SJSA1 (cell line): ENCODE measurements around the gene CHEK2. TPM values are rescaled to one million over a fixed set of nuclear protein-coding genes. Genes with fewer than 3 reads are reported as not detected.

Source experiments
- DNase-seq, 2 experiments: peaks; one replicate each; pipeline ENCODE4 v3.0.0-alpha.2; 2015 to 2020; ENCODE audit warnings: low spot score in 2 of 2, low read depth in 1 of 2
- H3K27ac ChIP-seq: fragments of 250-450 bp; sonication (Bioruptor Pico); 2 replicates; pipeline ENCODE4 v1.5.1; 2020; ENCODE audit warnings: mild to moderate bottlenecking, moderate library complexity
- H3K27me3 ChIP-seq: fragments of 250-450 bp; sonication (Bioruptor Pico); replicated peaks from 2 replicates; pipeline ENCODE4 v1.5.1; 2020; ENCODE audit warnings: mild to moderate bottlenecking, moderate library complexity
- H3K36me3 ChIP-seq: fragments of 250-450 bp; sonication (Bioruptor Pico); 2 replicates; pipeline ENCODE4 v1.5.1; 2020; ENCODE audit warnings: mild to moderate bottlenecking
- H3K4me1 ChIP-seq: fragments of 250-450 bp; sonication (Bioruptor Pico); replicated peaks from 2 replicates; pipeline ENCODE4 v1.6.1; 2021; ENCODE audit warnings: mild to moderate bottlenecking
- H3K4me3 ChIP-seq: fragments of 250-450 bp; sonication (Bioruptor Pico); 2 replicates; pipeline ENCODE4 v1.5.1; 2020; ENCODE audit warnings: mild to moderate bottlenecking
- H3K9me3 ChIP-seq: fragments of 250-450 bp; sonication (Bioruptor Pico); replicated peaks from 2 replicates; pipeline ENCODE4 v1.5.1; 2020; ENCODE audit warnings: mild to moderate bottlenecking
- total RNA-seq: library from RNA; depleted of rRNA; stranded (reverse); fragments of >200 nt; shearing (Covaris generic); gene quantifications from 2 replicates; pipeline ENCODE4 v1.2.3, GENCODE V29; 2014

CHEK2 gene
- total RNA-seq, 1 experiment from 2014 or later: 26.0 TPM

DNA sequence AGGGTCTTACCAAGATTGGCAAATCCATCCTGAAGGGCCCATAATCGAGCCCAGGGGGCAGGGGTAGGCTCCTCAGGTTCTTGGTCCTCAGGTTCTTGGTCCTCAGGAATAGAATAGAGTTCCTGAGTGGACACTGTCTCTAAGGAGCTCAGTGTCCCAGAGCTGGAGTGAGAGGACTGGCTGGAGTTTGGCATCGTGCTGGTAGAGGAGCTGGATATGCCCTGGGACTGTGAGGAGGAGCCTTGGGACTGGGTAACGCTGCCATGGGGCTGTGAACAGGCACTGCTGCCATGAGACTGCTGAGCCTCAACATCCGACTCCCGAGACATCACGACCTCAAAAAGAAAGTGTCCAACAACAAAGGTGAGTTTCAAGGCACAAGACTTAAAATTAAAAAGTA lies 7.2 kb downstream of the CHEK2 start:
- Histone ChIP-seq H3K4me1 (peaks cover 11% of the 10 kb centered on the region), H3K36me3 (peaks cover 15% of the 10 kb centered on the region), H3K27me3 (no peaks in the 10 kb centered on the region), H3K9me3 (no peaks in the 10 kb centered on the region), H3K4me3 (no peak overlapping the region), H3K27ac (no peak overlapping the region)
- DNase-seq: no peak

DNA sequence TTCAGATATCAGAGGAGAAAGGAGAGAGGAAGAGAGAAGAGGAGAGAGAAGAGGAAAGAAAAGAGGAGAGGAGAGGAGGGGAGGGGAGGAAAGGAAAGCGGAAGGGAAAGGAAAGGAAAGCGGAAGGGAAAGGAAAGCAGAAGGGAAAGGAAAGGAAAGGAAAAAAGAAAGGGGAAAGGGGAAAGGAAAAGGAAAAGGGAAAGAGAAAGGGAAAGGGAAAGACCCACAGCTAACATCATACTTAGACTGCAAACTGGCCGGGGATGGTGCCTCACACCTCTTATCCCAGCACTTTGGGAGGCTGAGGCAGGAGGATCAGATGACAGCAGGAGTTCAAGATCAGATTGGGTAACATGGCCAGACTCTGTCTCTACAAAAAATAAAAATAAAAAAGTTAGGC lies 11.4 kb downstream of the CHEK2 start:
- no peak overlapping the region for H3K4me3 ChIP-seq
- no peaks in the 10 kb centered on the region for H3K27me3 ChIP-seq
- H3K36me3 ChIP-seq: peaks cover 11% of the 10 kb centered on the region
- no peak for DNase-seq
- H3K27ac ChIP-seq: no peak overlapping the region
- no peaks in the 10 kb centered on the region; the same call in 1 of the 2 replicates for H3K4me1 ChIP-seq
- H3K9me3 ChIP-seq: no peaks in the 10 kb centered on the region

DNA sequence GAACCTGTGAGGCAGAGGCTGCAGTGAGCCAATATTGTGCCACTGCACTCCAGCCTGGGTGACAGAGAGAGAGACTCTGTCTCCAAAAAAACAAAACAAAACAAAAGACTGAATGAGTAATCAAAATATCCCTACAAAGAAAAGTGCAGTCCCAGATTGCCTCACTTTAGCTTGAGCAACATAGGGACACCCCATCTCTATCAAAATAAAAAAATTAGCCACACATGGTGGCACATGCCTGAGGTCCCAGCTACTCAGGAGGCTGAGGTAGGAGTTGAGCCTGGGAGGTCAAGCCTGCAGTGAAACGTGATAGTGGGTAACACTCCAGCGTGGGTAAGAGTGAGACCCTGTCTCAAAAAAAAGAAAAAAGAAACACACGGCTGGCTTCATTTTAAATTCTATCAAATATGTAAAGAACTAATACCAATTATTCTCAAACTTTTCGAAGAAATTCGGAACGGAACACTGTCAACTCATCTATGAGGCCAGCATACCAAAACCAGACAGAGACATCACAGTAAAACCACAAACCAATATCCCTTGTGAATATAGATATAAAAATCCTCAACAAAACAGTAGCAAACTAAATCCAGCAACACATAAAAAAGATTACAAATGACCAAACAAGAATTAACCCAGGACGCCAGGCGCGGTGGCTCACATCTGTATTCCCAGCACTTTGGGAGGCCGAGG lies 12.9 kb downstream of the CHEK2 start:
- DNase-seq: no peak
- no peaks in the 10 kb centered on the region; the same call in 1 of the 2 replicates for H3K4me1 ChIP-seq
- no peak overlapping the region for H3K27ac ChIP-seq
- no peaks in the 10 kb centered on the region for H3K9me3 ChIP-seq
- no peaks in the 10 kb centered on the region for H3K27me3 ChIP-seq
- H3K36me3 ChIP-seq: peaks cover 15% of the 10 kb centered on the region
- H3K4me3 ChIP-seq: no peak overlapping the region

DNA sequence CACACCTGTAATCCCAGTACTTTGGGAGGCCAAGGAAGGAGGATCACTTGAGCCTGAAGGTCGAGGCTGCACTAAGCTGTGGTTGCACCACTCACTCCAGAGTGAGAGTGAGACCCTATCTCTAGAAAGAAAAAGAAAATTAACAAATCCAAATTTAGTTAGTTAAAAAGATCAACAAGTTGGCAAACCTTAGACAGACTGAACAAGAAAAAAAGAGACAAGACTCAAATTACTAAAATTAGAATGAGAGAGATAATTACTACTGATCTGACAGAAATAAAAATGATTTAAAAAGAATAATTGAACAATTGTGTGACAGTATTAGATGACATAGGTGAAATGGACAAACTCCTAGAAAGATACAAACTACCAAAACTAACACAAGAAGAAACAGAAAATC lies 13.6 kb downstream of the CHEK2 start:
- H3K4me3 ChIP-seq: no peak overlapping the region
- no peaks in the 10 kb centered on the region for H3K27me3 ChIP-seq
- H3K27ac ChIP-seq: no peak overlapping the region
- H3K4me1 ChIP-seq: no peaks in the 10 kb centered on the region; the same call in 1 of the 2 replicates
- H3K36me3 ChIP-seq: peaks cover 13% of the 10 kb centered on the region
- no peak for DNase-seq
- no peaks in the 10 kb centered on the region for H3K9me3 ChIP-seq

DNA sequence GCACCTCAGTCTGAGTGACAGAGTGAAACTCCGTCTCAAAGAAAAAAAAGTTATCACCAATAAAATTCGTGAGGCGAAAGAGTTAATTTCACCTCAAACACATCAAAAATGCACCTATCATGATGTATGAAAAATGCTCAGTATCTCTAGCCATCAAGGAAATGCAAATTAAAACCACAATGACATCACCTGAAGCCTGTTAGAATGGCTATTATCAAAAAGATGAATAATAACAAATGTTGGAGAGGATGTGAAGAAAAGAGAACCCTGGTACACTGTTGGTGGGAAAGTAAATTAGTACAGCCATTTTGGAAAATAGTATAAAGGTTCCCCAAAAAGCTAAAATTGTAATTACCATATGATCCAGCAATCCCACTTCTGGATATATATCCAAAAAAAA lies 23.6 kb downstream of the CHEK2 start:
- H3K4me3 ChIP-seq: no peak overlapping the region
- H3K27me3 ChIP-seq: no peaks in the 10 kb centered on the region
- no peak for DNase-seq
- H3K27ac ChIP-seq: no peak overlapping the region
- H3K9me3 ChIP-seq: no peaks in the 10 kb centered on the region
- peaks cover 3% of the 10 kb centered on the region; the same call in 1 of the 2 replicates for H3K36me3 ChIP-seq
- no peaks in the 10 kb centered on the region for H3K4me1 ChIP-seq

DNA sequence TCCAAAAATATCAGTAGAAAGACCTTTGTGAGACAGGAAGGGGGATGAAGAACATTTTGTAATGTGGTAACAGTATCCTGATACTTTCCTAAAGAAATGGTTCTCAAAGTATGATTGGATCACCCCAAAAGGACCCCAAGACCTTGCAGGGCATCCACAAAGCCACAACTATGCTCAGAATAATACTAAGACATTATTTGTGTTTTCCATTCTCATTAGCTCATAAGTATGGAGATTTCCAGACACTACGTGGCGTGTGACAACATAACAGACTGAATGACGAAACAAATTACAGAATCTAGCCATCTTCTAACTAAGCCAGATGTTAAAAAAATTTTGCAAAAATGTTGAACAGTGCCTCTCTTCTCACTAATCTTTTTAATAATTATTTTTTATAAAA lies 24.9 kb downstream of the CHEK2 start:
- H3K27me3 ChIP-seq: no peaks in the 10 kb centered on the region
- no peaks in the 10 kb centered on the region for H3K9me3 ChIP-seq
- no peak overlapping the region for H3K4me3 ChIP-seq
- peaks cover 13% of the 10 kb centered on the region for H3K4me1 ChIP-seq
- peaks cover 3% of the 10 kb centered on the region; the same call in 1 of the 2 replicates for H3K36me3 ChIP-seq
- DNase-seq: no peak
- H3K27ac ChIP-seq: no peak overlapping the region

DNA sequence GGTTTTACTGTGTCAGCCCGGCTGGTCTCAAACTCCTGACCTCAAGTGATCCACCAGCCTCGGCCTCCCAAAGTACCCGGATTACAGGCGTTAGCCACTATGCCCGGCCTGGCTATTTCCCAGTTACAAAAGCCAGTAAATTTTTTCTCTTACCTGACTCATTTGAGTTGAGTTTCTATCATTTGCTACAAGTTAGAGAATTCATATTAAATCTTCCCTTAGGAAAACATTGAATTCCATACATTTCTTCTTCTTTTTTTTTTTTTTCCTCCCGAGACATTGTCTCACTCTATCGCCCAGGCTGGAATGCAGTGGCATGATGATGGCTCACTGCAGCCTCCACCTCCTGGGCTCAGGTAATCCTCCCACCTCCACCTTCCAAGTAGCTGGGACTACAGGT lies 26.0 kb downstream of the CHEK2 start:
- Histone ChIP-seq H3K36me3 (peaks cover 3% of the 10 kb centered on the region; the same call in 1 of the 2 replicates), H3K4me3 (no peak overlapping the region), H3K27ac (no peak overlapping the region), H3K4me1 (peaks cover 24% of the 10 kb centered on the region), H3K9me3 (no peaks in the 10 kb centered on the region), H3K27me3 (no peaks in the 10 kb centered on the region)
- DNase-seq: no peak

DNA sequence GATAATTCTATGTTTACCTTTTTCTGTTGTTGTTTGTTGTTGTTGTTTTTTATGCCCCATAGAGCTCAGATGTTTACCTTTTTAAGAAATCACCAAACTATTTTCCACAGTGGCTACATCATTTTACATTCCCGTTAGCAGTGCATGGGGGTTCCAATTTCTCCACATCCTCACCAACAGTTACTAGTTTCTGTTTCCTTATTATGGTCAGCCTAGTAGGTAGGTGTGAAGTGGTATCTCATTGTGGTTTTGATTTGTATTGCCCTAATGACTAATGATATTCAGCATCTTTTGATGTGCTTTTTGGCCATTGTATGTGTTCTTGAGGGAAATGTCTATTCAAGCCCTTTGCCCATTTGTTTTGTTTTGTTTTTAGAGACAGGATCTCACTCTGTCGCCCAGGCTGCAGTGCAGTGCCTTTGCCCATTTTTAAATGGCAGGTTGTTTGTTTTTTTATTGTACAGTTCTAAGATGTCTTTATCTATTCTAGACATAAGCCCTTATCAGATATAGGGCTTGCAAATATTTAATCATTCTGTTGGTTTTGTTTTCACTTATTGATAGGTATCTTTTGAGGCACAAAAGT lies 27.5 kb downstream of the CHEK2 start:
- Histone ChIP-seq H3K4me1 (peaks cover 35% of the 10 kb centered on the region), H3K27me3 (no peaks in the 10 kb centered on the region), H3K36me3 (peaks cover 5% of the 10 kb centered on the region), H3K9me3 (no peaks in the 10 kb centered on the region), H3K27ac (no peak overlapping the region), H3K4me3 (no peak overlapping the region)
- DNase-seq: no peak

DNA sequence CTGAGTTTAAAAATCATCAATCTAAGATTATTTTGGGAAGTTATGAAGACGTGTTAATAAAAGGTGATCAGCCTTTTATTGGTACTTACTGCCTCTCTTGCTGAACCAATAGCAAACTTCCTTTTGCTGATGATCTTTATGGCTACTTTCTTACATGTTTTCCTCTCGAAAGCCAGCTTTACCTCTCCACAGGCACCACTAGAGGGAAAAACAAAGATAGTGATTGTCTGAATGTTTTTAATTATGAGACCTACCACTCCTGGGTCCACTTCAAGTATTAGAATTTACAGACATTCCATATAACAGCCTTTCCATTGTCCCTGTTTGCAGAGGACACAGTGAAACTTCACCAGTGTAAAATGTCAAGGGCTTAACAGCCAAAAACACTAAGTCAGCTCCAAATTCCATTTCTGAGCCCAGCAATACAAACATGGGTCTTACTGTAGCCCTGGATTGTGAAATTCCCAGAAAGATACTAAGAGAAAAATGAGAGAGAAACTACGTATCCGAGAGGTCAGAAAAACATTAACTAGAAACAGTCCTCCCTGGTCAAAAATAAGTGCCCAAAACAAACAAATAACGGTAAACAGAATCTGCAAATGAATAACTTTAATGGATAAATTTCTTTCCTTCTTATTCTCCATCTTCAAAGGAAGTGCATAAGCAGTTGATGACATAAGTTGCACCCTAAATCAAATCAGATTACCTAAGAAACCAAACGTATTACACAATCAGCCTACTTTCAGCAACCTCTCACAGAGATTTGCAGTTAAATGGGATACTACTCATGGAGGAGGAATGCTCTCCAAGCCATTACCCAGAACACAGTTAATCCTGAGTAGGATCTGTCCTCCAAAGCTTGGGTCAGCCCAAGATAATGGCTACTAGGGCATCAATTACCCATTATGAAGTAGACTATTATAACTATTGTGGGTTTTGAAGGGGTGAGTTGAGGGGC lies 29.5 kb downstream of the CHEK2 start:
- peak in 1 of 2 experiments; percentile 58 for DNase-seq
- Histone ChIP-seq H3K4me3 (no peak overlapping the region), H3K9me3 (no peaks in the 10 kb centered on the region)

DNA sequence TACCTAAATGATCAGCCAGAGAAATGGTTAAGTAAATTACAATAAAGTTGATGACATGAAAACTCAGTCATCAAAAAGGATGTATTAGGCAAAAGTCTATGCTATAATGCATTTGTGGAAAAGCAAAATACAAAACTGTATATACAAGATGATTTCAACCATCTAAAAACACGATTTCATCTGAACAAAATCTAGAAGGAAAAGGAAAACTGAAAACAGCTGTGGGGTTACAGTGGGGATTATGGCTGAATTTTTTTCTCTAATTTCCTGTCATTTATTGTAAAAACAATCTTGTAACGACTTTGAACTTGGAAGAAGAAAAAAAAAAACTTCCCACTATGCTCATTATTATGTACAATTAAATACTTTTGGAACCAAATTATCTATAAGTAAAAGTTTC lies 30.3 kb downstream of the CHEK2 start:
- DNase-seq: no peak
- Histone ChIP-seq H3K4me3 (no peak overlapping the region), H3K4me1 (peaks cover 35% of the 10 kb centered on the region), H3K27ac (no peak overlapping the region), H3K36me3 (peaks cover 10% of the 10 kb centered on the region), H3K27me3 (no peaks in the 10 kb centered on the region), H3K9me3 (no peaks in the 10 kb centered on the region)

More for the DNA sequence above, 29.5 kb downstream of the CHEK2 start:
- Histone ChIP-seq H3K27me3 (no peaks in the 10 kb centered on the region), H3K4me1 (peaks cover 35% of the 10 kb centered on the region), H3K36me3 (peaks cover 10% of the 10 kb centered on the region), H3K27ac (peak overlapping the region; percentile 69)

DNA sequence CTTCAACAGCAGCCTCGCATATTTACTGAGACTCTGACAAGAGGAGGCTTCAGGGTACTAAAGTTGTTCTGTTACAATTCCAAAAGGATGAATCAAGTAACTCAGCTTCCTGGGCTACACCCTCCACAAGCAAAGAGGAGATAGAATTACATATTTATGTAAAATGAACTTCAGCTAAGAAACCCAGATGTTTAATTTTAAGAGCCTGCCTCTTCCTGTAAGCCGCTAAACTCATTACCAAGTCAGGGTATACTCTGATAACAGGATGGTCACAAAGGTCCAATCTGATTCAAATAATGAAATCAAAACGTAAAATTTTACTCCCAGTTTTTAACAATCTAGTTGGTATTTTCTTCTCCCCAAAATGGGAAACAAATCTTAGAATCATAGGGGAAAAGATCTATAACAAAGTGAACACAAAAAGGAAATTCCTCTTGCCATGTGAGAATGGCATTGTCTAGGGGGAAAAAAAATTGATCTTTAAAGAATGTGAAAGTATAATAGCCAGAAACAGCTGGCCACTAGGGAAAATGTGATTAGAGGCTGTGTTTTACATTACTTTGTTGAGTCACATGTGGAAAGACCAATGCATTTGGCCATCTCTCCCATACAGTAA lies 30.9 kb downstream of the CHEK2 start:
- Histone ChIP-seq H3K36me3 (peaks cover 10% of the 10 kb centered on the region), H3K27ac (peak overlapping the region; percentile 33), H3K9me3 (no peaks in the 10 kb centered on the region), H3K4me3 (no peak overlapping the region), H3K27me3 (no peaks in the 10 kb centered on the region), H3K4me1 (peaks cover 35% of the 10 kb centered on the region)
- DNase-seq: peak in 1 of 2 experiments; percentile 15

DNA sequence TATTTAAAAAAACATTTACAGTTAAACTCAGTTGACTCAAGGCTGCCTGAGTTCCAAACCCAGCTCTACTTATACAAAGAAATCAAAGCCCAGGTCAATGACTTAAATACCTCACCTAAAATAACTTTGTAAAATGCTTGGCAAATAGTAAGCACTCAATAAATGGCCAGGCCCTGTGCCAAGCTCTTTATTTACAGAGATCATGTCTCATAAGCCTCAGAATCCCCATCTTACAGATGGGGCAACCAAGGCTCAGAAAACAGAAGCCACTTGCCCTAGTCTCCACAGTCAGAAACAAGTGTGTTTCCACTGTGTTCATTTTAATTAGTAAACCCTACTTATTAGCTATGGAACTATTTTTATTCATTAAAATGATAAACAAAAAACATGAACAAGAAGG lies 31.5 kb downstream of the CHEK2 start:
- Histone ChIP-seq H3K9me3 (no peaks in the 10 kb centered on the region), H3K27me3 (no peaks in the 10 kb centered on the region), H3K36me3 (peaks cover 10% of the 10 kb centered on the region), H3K4me1 (peaks cover 35% of the 10 kb centered on the region), H3K4me3 (no peak overlapping the region), H3K27ac (no peak overlapping the region)
- DNase-seq: no peak

DNA sequence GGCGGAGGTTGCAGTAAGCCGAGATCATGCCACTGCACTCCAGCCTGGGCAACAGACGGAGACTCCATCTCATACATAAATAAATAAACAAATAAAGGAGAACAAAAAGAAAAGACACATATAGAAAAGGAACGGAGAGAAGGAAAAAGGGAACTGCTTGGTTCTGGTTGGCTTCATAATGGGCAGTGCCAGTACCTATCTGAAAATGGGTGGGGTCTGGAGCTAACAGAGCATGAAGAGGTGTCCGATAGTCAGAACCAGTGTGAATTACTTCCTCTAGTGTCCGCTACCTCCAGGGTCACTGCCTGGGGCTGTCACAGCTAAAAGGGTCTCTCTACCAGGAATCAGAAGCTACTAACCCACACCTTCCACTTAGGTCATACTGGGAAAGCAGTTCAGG lies 34.8 kb downstream of the CHEK2 start:
- DNase-seq: no peak
- Histone ChIP-seq H3K9me3 (no peaks in the 10 kb centered on the region), H3K4me1 (peaks cover 23% of the 10 kb centered on the region), H3K27me3 (no peaks in the 10 kb centered on the region), H3K27ac (no peak overlapping the region), H3K4me3 (no peak overlapping the region), H3K36me3 (peaks cover 10% of the 10 kb centered on the region)
